ENCODE results near the gene THSD7B. TPM values are rescaled to one million over a fixed set of nuclear protein-coding genes. Genes with fewer than 3 reads are reported as not detected.

THSD7B gene
- total RNA-seq, 1 donor from 2014 or later, result 12.0 TPM

DNA sequence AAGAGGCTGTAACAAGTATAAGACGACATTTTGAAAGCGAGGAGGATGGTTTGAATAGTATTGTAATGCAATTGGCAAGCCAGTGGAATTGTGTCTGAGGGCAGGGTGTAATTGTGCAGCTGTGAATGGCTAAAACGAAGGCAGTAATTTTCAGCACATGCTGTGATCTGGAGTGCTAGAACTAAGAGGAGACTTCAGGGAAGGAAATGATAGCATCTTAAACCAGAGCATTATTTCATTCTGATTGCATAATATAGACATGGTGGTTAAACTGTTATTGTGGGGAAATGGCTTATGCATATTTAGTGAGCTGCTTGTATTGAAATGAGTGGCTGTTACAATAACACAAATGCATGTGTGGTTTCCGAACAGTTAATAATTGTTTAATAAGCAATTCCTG is 36.3 kb downstream of the THSD7B start:
- no peaks in the 10 kb centered on the region for H3K4me1 Mint-ChIP-seq (ENCODE audit: low read depth)
- H3K4me3 Mint-ChIP-seq (ENCODE audit: low read depth), result no peak overlapping the region
- H3K9me3 Mint-ChIP-seq (ENCODE audit: low read depth), result no peaks in the 10 kb centered on the region
- H3K36me3 Mint-ChIP-seq (ENCODE audit: insufficient read depth), result no peaks in the 10 kb centered on the region
- no peaks in the 10 kb centered on the region for H3K27me3 Mint-ChIP-seq
- no peak overlapping the region for H3K27ac Mint-ChIP-seq
- no peak for DNase-seq (ENCODE audit: low spot score, unreplicated experiment)
- TF ChIP-seq, protein P1, sequence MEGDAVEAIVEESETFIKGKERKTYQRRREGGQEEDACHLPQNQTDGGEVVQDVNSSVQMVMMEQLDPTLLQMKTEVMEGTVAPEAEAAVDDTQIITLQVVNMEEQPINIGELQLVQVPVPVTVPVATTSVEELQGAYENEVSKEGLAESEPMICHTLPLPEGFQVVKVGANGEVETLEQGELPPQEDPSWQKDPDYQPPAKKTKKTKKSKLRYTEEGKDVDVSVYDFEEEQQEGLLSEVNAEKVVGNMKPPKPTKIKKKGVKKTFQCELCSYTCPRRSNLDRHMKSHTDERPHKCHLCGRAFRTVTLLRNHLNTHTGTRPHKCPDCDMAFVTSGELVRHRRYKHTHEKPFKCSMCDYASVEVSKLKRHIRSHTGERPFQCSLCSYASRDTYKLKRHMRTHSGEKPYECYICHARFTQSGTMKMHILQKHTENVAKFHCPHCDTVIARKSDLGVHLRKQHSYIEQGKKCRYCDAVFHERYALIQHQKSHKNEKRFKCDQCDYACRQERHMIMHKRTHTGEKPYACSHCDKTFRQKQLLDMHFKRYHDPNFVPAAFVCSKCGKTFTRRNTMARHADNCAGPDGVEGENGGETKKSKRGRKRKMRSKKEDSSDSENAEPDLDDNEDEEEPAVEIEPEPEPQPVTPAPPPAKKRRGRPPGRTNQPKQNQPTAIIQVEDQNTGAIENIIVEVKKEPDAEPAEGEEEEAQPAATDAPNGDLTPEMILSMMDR (IDR thresholded peaks at IDR 0.05; ENCODE audit: unreplicated experiment), result no peak

DNA sequence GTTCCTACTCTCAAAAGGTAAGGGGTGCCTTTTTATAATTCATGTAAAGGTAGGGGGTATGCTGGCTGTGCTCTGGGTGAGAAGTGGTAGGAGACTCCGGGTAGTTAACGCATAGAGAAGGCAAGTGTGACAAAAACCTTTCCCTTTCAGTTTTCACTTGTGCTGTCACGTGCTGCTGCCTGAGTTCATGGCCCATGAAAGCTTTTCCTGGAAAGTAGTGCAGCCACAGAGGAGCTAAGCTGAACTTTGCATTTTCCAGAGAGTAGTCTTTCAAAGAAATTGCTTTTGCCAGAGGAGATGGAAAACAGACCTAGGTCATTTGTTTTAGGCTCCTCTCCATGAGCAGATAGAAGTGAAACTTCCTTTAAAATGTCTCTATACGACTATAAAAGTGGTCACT is 44.7 kb downstream of the THSD7B start:
- no peak overlapping the region for H3K4me3 Mint-ChIP-seq (ENCODE audit: low read depth)
- DNase-seq (ENCODE audit: low spot score, unreplicated experiment), result no peak
- H3K4me1 Mint-ChIP-seq (ENCODE audit: low read depth), result no peaks in the 10 kb centered on the region
- H3K9me3 Mint-ChIP-seq (ENCODE audit: low read depth), result no peaks in the 10 kb centered on the region
- TF ChIP-seq, protein P1 (IDR thresholded peaks at IDR 0.05; ENCODE audit: unreplicated experiment), result no peak
- no peaks in the 10 kb centered on the region for H3K27me3 Mint-ChIP-seq
- H3K36me3 Mint-ChIP-seq (ENCODE audit: insufficient read depth), result no peaks in the 10 kb centered on the region
- no peak overlapping the region for H3K27ac Mint-ChIP-seq

DNA sequence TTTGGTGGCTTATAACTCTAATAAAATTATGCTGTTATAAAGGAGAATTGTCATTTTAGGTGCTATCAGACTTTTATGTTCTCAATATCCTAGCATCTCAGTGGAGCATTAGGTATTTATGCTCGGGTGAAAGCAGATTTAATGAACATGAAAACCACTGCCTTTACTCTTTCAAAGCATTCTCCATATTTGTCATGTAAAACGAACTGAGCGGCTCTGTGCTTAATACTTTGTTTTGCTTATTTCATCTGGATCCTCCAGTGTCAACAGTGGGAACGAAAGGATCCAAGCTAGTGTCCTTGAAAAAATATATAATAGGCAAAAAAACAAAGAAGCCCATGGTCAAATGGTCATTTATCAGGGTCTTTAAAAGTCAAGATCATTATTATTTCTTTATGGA is 53.5 kb downstream of the THSD7B start:
- Mint-ChIP-seq H3K9me3 (ENCODE audit: low read depth) (no peaks in the 10 kb centered on the region), H3K4me3 (ENCODE audit: low read depth) (no peak overlapping the region), H3K4me1 (ENCODE audit: low read depth) (no peaks in the 10 kb centered on the region), H3K27ac (no peak overlapping the region), H3K36me3 (ENCODE audit: insufficient read depth) (no peaks in the 10 kb centered on the region), H3K27me3 (no peaks in the 10 kb centered on the region)
- TF ChIP-seq, protein P1 (IDR thresholded peaks at IDR 0.05; ENCODE audit: unreplicated experiment), result no peak
- DNase-seq (ENCODE audit: low spot score, unreplicated experiment), result no peak

DNA sequence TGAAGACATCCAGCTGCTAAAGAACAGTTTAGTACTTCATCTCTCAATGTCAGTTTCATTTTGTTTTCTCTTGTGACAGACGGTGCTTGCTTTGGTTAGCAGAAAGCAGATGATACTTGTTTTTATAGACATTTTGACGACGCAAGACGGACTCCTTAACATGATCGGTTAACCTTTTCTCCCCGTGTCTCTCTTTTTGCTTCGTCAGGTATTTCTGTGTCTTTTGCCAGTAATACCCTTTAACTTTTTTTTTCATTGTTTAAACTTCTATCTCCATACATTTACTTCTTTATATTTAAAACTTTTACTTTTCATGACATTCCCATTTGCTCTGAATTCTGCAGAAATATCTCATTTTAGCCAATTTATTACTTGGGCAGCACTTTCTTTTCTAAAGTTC is 57.9 kb downstream of the THSD7B start:
- H3K4me3 Mint-ChIP-seq (ENCODE audit: low read depth), result no peak overlapping the region
- no peaks in the 10 kb centered on the region for H3K4me1 Mint-ChIP-seq (ENCODE audit: low read depth)
- no peaks in the 10 kb centered on the region for H3K9me3 Mint-ChIP-seq (ENCODE audit: low read depth)
- no peaks in the 10 kb centered on the region for H3K36me3 Mint-ChIP-seq (ENCODE audit: insufficient read depth)
- no peaks in the 10 kb centered on the region for H3K27me3 Mint-ChIP-seq
- no peak for DNase-seq (ENCODE audit: low spot score, unreplicated experiment)
- TF ChIP-seq, protein P1 (IDR thresholded peaks at IDR 0.05; ENCODE audit: unreplicated experiment), result no peak
- no peak overlapping the region for H3K27ac Mint-ChIP-seq

DNA sequence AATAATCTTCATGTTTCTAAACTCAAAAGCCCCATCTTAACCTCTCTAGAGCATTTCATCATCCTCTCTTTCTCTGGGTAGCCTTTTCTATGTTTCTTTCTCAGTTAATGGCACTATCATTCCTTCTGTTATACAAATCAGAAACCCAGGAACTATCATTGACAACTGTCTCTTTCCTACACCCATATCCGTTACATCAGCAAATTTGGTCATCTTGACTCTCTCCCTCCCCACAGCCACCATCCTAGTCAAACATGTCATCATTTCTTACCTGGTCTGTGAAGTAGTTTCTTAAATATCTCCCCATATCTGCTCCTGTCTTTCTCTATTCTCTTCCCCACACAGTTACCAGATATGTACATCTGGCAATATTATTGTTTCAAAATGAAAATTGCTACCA is 62.8 kb downstream of the THSD7B start:
- H3K36me3 Mint-ChIP-seq (ENCODE audit: insufficient read depth), result no peaks in the 10 kb centered on the region
- H3K4me3 Mint-ChIP-seq (ENCODE audit: low read depth), result no peak overlapping the region
- no peak for DNase-seq (ENCODE audit: low spot score, unreplicated experiment)
- H3K9me3 Mint-ChIP-seq (ENCODE audit: low read depth), result no peaks in the 10 kb centered on the region
- TF ChIP-seq, protein P1 (IDR thresholded peaks at IDR 0.05; ENCODE audit: unreplicated experiment), result no peak
- H3K4me1 Mint-ChIP-seq (ENCODE audit: low read depth), result no peaks in the 10 kb centered on the region
- H3K27me3 Mint-ChIP-seq, result no peaks in the 10 kb centered on the region
- H3K27ac Mint-ChIP-seq, result no peak overlapping the region

Data from progenitor cell of endocrine pancreas (in vitro differentiated cells).